GM19455 (cell line): ENCODE data around the gene ELMOD3.
"Not testable (repeated sequence)": the region's sequence is repeated elsewhere in the genome, so short reads cannot be mapped to it uniquely, and the experiment has no call there.

Experiments
- ATAC-seq: cut with Tn5 transposase; IDR thresholded peaks from one replicate; pipeline ENCODE4 v1.9.1; 2021; ENCODE audit not compliant: unreplicated experiment

Gene ELMOD3

GRCh38 chr2:85439569-85439968 is 85.0 kb downstream of the ELMOD3 start:
- not testable (repeated sequence) for ATAC-seq

- no peak for ATAC-seq
These were observed 85.4 kb downstream of the ELMOD3 start for GRCh38 chr2:85439986-85440385.

DNA sequence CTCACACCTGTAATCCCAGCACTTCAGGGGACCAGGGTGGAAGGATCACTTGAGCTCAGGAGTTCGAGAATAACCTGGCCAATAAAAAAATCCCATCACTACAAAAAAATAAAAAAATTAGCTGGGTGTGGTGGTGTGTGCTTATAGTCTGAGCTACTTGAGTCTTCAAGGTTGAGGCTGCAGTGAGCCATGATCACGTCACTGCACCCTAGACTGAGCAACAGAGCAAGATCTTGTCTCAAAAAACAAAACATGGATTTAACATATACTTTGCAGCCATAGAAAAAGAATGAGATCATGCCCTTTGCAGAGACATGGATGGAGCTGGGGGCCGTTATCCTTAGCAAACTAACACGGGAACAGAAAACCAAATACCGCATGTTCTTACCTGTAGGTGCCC is 86.2 kb downstream of the ELMOD3 start:
- ATAC-seq = no peak
